ENCODE data around the gene AUTS2. TPM values are rescaled to one million over a fixed set of nuclear protein-coding genes. Genes with fewer than 3 reads are reported as not detected.

The AUTS2 gene
- total RNA-seq, 1 experiment from 2014 or later = 42.1 TPM

- H3K36me3 ChIP-seq (ENCODE audit: insufficient read depth, low read length, poor library complexity, severe bottlenecking) = no peaks in the 10 kb centered on the region
- H3K4me1 ChIP-seq (ENCODE audit: insufficient read depth, low read length, poor library complexity, severe bottlenecking) = no peaks in the 10 kb centered on the region
- no peaks in the 10 kb centered on the region for H3K9me3 ChIP-seq (ENCODE audit: low read depth, low read length, poor library complexity, severe bottlenecking)
- H3K27me3 ChIP-seq (replicated peaks; ENCODE audit: insufficient read depth, low read depth, low read length, poor library complexity) = no peaks in the 10 kb centered on the region
- intact Hi-C loops (cut with micrococcal nuclease; ENCODE audit: unreplicated experiment) = no loop called here
- BruUV-seq (replicated peaks) = no TSS peak
- POLR2A ChIA-PET (ENCODE audit: low non-redundant PET) = no interaction called here
- H3K27ac ChIP-seq (ENCODE audit: low read depth, low read length, poor library complexity, severe bottlenecking) = no peak overlapping the region
- CTCF ChIA-PET = no interaction called here
- no peak for DNase-seq (ENCODE audit: low spot score)
- no peak for TF ChIP-seq CTCF (conservative IDR thresholded peaks at IDR 0.05; ENCODE audit: low read depth, low read length)
- H3K4me3 ChIP-seq (ENCODE audit: low read depth, low read length, poor library complexity, severe bottlenecking) = no peak overlapping the region
These were observed 1047.0 kb downstream of the AUTS2 start for GRCh38 chr7:70645279-70645678.

DNA sequence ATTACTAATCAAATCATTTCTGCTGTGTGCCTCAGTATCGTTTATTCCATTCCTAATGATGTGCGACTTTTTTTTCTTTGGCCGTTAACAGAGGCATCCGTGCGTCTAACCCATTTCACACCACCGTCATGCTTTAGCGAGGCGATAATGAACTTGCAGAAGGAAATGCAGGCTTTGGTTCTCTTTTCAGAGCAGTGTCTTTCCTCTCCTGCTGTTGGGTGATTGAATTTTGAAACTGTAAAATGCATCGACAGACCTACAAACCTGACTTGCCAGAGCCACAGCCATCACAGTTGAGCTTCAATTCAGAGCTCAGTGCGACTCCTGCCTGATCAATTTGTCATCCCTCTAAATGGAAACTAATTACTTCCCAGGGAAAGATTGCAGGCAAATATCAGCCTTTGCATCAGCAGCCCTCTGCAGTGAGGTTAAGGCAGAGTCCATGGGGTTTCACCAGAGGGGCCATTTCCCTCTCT is 1047.6 kb downstream of the AUTS2 start:
- ChIA-PET POLR2A (ENCODE audit: low non-redundant PET) (no interaction called here), CTCF (no interaction called here)
- BruUV-seq (replicated peaks) = no TSS peak
- Histone ChIP-seq H3K4me1 (ENCODE audit: insufficient read depth, low read length, poor library complexity, severe bottlenecking) (no peaks in the 10 kb centered on the region), H3K9me3 (ENCODE audit: low read depth, low read length, poor library complexity, severe bottlenecking) (no peaks in the 10 kb centered on the region), H3K4me3 (ENCODE audit: low read depth, low read length, poor library complexity, severe bottlenecking) (no peak overlapping the region), H3K27me3 (replicated peaks; ENCODE audit: insufficient read depth, low read depth, low read length, poor library complexity) (no peaks in the 10 kb centered on the region), H3K36me3 (ENCODE audit: insufficient read depth, low read length, poor library complexity, severe bottlenecking) (no peaks in the 10 kb centered on the region), H3K27ac (ENCODE audit: low read depth, low read length, poor library complexity, severe bottlenecking) (no peak overlapping the region)
- intact Hi-C loops (cut with micrococcal nuclease; ENCODE audit: unreplicated experiment) = no loop called here
- TF ChIP-seq CTCF (conservative IDR thresholded peaks at IDR 0.05; ENCODE audit: low read depth, low read length) = no peak
- no peak for TF ChIP-seq EZH2 (IDR thresholded peaks at IDR 0.05; ENCODE audit: borderline replicate concordance, low read depth, low read length, poor library complexity, severe bottlenecking)
- DNase-seq (ENCODE audit: low spot score) = no peak

- intact Hi-C loops (cut with micrococcal nuclease; ENCODE audit: unreplicated experiment) = no loop called here
- CTCF ChIA-PET = no interaction called here
- POLR2A ChIA-PET (ENCODE audit: low non-redundant PET) = no interaction called here
- H3K36me3 ChIP-seq (ENCODE audit: insufficient read depth, low read length, poor library complexity, severe bottlenecking) = no peaks in the 10 kb centered on the region
- no peak overlapping the region for H3K4me3 ChIP-seq (ENCODE audit: low read depth, low read length, poor library complexity, severe bottlenecking)
- no peak overlapping the region for H3K27ac ChIP-seq (ENCODE audit: low read depth, low read length, poor library complexity, severe bottlenecking)
- no peaks in the 10 kb centered on the region for H3K27me3 ChIP-seq (replicated peaks; ENCODE audit: insufficient read depth, low read depth, low read length, poor library complexity)
- no peaks in the 10 kb centered on the region for H3K4me1 ChIP-seq (ENCODE audit: insufficient read depth, low read length, poor library complexity, severe bottlenecking)
- no peaks in the 10 kb centered on the region for H3K9me3 ChIP-seq (ENCODE audit: low read depth, low read length, poor library complexity, severe bottlenecking)
- TF ChIP-seq CTCF (conservative IDR thresholded peaks at IDR 0.05; ENCODE audit: low read depth, low read length) = no peak
- no peak for TF ChIP-seq EZH2 (IDR thresholded peaks at IDR 0.05; ENCODE audit: borderline replicate concordance, low read depth, low read length, poor library complexity, severe bottlenecking)
- BruUV-seq (replicated peaks) = no TSS peak
- DNase-seq (ENCODE audit: low spot score) = no peak
These were observed 1048.4 kb downstream of the AUTS2 start for GRCh38 chr7:70646536-70647248.

All from A673 (cell line).